ENCODE results near the gene PPP1R13B.
"Not testable (repeated sequence)": the region's sequence is repeated elsewhere in the genome, so short reads cannot be mapped to it uniquely, and the experiment has no call there.

The PPP1R13B gene

GRCh38 chr14:103802356-103802755, 45.0 kb downstream of the PPP1R13B start:
- Histone ChIP-seq H3K9me3 (ENCODE audit: insufficient read depth, low read length) (no peaks in the 10 kb centered on the region), H3K4me3 (ENCODE audit: insufficient read length, low read depth) (no peak overlapping the region), H3K9ac (ENCODE audit: insufficient read length, low read depth) (no peak overlapping the region), H3K4me1 (ENCODE audit: insufficient read depth, insufficient read length) (no peaks in the 10 kb centered on the region), H3K36me3 (ENCODE audit: insufficient read depth, insufficient read length, low read length) (no peaks in the 10 kb centered on the region), H3K27me3 (ENCODE audit: insufficient read depth, insufficient read length) (no peaks in the 10 kb centered on the region)
- DNase-seq (ENCODE audit: low read depth, low spot score): no peak
- TF ChIP-seq YY1 (IDR thresholded peaks at IDR 0.05; ENCODE audit: insufficient read depth, insufficient read length): no peak
- TF ChIP-seq SUZ12 (IDR thresholded peaks at IDR 0.05; ENCODE audit: extremely low read depth, insufficient read depth, insufficient read length): no peak

- H3K9ac ChIP-seq (ENCODE audit: insufficient read length, low read depth): no peak overlapping the region
- TF ChIP-seq ZNF274 (IDR thresholded peaks at IDR 0.05; ENCODE audit: low read depth, low read length) (no peak), SUZ12 (IDR thresholded peaks at IDR 0.05; ENCODE audit: extremely low read depth, insufficient read depth, insufficient read length) (no peak)
- no peak for DNase-seq (ENCODE audit: low read depth, low spot score)
Measured at GRCh38 chr14:103801459-103801858, 45.9 kb downstream of the PPP1R13B start.

GRCh38 chr14:103793192-103793591, 54.2 kb downstream of the PPP1R13B start:
- DNase-seq (ENCODE audit: low read depth, low spot score): not testable (repeated sequence)

More at GRCh38 chr14:103801459-103801858, 45.9 kb downstream of the PPP1R13B start:
- Histone ChIP-seq H3K4me1 (ENCODE audit: insufficient read depth, insufficient read length) (no peaks in the 10 kb centered on the region), H3K4me3 (ENCODE audit: insufficient read length, low read depth) (no peak overlapping the region), H3K36me3 (ENCODE audit: insufficient read depth, insufficient read length, low read length) (no peaks in the 10 kb centered on the region), H3K9me3 (ENCODE audit: insufficient read depth, low read length) (no peaks in the 10 kb centered on the region), H3K27me3 (ENCODE audit: insufficient read depth, insufficient read length) (no peaks in the 10 kb centered on the region)

GRCh38 chr14:103788086-103788485, 59.3 kb downstream of the PPP1R13B start:
- Histone ChIP-seq H3K27me3 (ENCODE audit: insufficient read depth, insufficient read length) (no peaks in the 10 kb centered on the region), H3K9me3 (ENCODE audit: insufficient read depth, low read length) (no peaks in the 10 kb centered on the region), H3K4me1 (ENCODE audit: insufficient read depth, insufficient read length) (no peaks in the 10 kb centered on the region), H3K4me3 (ENCODE audit: insufficient read length, low read depth) (no peak overlapping the region), H3K36me3 (ENCODE audit: insufficient read depth, insufficient read length, low read length) (no peaks in the 10 kb centered on the region), H3K9ac (ENCODE audit: insufficient read length, low read depth) (no peak overlapping the region)
- TF ChIP-seq SUZ12 (IDR thresholded peaks at IDR 0.05; ENCODE audit: extremely low read depth, insufficient read depth, insufficient read length) (no peak), YY1 (IDR thresholded peaks at IDR 0.05; ENCODE audit: insufficient read depth, insufficient read length) (no peak), ZNF274 (IDR thresholded peaks at IDR 0.05; ENCODE audit: low read depth, low read length) (no peak)
- DNase-seq (ENCODE audit: low read depth, low spot score): no peak

More at GRCh38 chr14:103793192-103793591, 54.2 kb downstream of the PPP1R13B start:
- not testable (repeated sequence) for H3K4me3 ChIP-seq (ENCODE audit: insufficient read length, low read depth); H3K27me3 ChIP-seq (ENCODE audit: insufficient read depth, insufficient read length); H3K9me3 ChIP-seq (ENCODE audit: insufficient read depth, low read length); H3K36me3 ChIP-seq (ENCODE audit: insufficient read depth, insufficient read length, low read length); H3K9ac ChIP-seq (ENCODE audit: insufficient read length, low read depth); H3K4me1 ChIP-seq (ENCODE audit: insufficient read depth, insufficient read length)

- Histone ChIP-seq H3K36me3 (ENCODE audit: insufficient read depth, insufficient read length, low read length) (no peaks in the 10 kb centered on the region), H3K27me3 (ENCODE audit: insufficient read depth, insufficient read length) (no peaks in the 10 kb centered on the region), H3K4me1 (ENCODE audit: insufficient read depth, insufficient read length) (no peaks in the 10 kb centered on the region), H3K9me3 (ENCODE audit: insufficient read depth, low read length) (no peaks in the 10 kb centered on the region), H3K4me3 (ENCODE audit: insufficient read length, low read depth) (no peak overlapping the region), H3K9ac (ENCODE audit: insufficient read length, low read depth) (no peak overlapping the region)
- TF ChIP-seq SUZ12 (IDR thresholded peaks at IDR 0.05; ENCODE audit: extremely low read depth, insufficient read depth, insufficient read length) (no peak), YY1 (IDR thresholded peaks at IDR 0.05; ENCODE audit: insufficient read depth, insufficient read length) (no peak), ZNF274 (IDR thresholded peaks at IDR 0.05; ENCODE audit: low read depth, low read length) (no peak)
- DNase-seq (ENCODE audit: low read depth, low spot score): no peak
Measured at GRCh38 chr14:103782376-103782775, 65.0 kb downstream of the PPP1R13B start.

- not testable (repeated sequence) for H3K9ac ChIP-seq (ENCODE audit: insufficient read length, low read depth); H3K4me1 ChIP-seq (ENCODE audit: insufficient read depth, insufficient read length); H3K9me3 ChIP-seq (ENCODE audit: insufficient read depth, low read length); DNase-seq (ENCODE audit: low read depth, low spot score); H3K36me3 ChIP-seq (ENCODE audit: insufficient read depth, insufficient read length, low read length); H3K4me3 ChIP-seq (ENCODE audit: insufficient read length, low read depth); H3K27me3 ChIP-seq (ENCODE audit: insufficient read depth, insufficient read length)
Measured at GRCh38 chr14:103776319-103776718, 71.1 kb downstream of the PPP1R13B start.

- Histone ChIP-seq H3K4me3 (ENCODE audit: insufficient read length, low read depth) (no peak overlapping the region), H3K9ac (ENCODE audit: insufficient read length, low read depth) (no peak overlapping the region), H3K9me3 (ENCODE audit: insufficient read depth, low read length) (no peaks in the 10 kb centered on the region), H3K36me3 (ENCODE audit: insufficient read depth, insufficient read length, low read length) (no peaks in the 10 kb centered on the region), H3K4me1 (ENCODE audit: insufficient read depth, insufficient read length) (no peaks in the 10 kb centered on the region), H3K27me3 (ENCODE audit: insufficient read depth, insufficient read length) (no peaks in the 10 kb centered on the region)
- DNase-seq (ENCODE audit: low read depth, low spot score): no peak
- TF ChIP-seq SUZ12 (IDR thresholded peaks at IDR 0.05; ENCODE audit: extremely low read depth, insufficient read depth, insufficient read length) (no peak), YY1 (IDR thresholded peaks at IDR 0.05; ENCODE audit: insufficient read depth, insufficient read length) (no peak), ZNF274 (IDR thresholded peaks at IDR 0.05; ENCODE audit: low read depth, low read length) (no peak)
Measured at GRCh38 chr14:103775506-103775905, 71.9 kb downstream of the PPP1R13B start.

GRCh38 chr14:103773521-103773920, 73.9 kb downstream of the PPP1R13B start:
- H3K9ac ChIP-seq (ENCODE audit: insufficient read length, low read depth): no peak overlapping the region
- TF ChIP-seq SUZ12 (IDR thresholded peaks at IDR 0.05; ENCODE audit: extremely low read depth, insufficient read depth, insufficient read length): no peak
- no peak for TF ChIP-seq YY1 (IDR thresholded peaks at IDR 0.05; ENCODE audit: insufficient read depth, insufficient read length)
- no peak for TF ChIP-seq ZNF274 (IDR thresholded peaks at IDR 0.05; ENCODE audit: low read depth, low read length)
- H3K9me3 ChIP-seq (ENCODE audit: insufficient read depth, low read length): no peaks in the 10 kb centered on the region
- no peaks in the 10 kb centered on the region for H3K27me3 ChIP-seq (ENCODE audit: insufficient read depth, insufficient read length)
- H3K4me1 ChIP-seq (ENCODE audit: insufficient read depth, insufficient read length): no peaks in the 10 kb centered on the region
- H3K36me3 ChIP-seq (ENCODE audit: insufficient read depth, insufficient read length, low read length): no peaks in the 10 kb centered on the region
- DNase-seq (ENCODE audit: low read depth, low spot score): no peak
- H3K4me3 ChIP-seq (ENCODE audit: insufficient read length, low read depth): no peak overlapping the region
